ENCODE data around the gene ADGRG3. TPM values are rescaled to one million over a fixed set of nuclear protein-coding genes. Genes with fewer than 3 reads are reported as not detected.

Gene ADGRG3
- total and polyA plus RNA-seq, 2 experiments from 2014 or later: not detected

GRCh38 chr16:57706717-57707116 lies 38.6 kb downstream of the ADGRG3 start:
- no peak overlapping the region for H3K27ac ChIP-seq (ENCODE audit: low read depth)
- no peaks in the 10 kb centered on the region for H3K79me2 ChIP-seq (replicated peaks; ENCODE audit: insufficient read depth)
- no peak overlapping the region for H3K4me2 ChIP-seq
- ATAC-seq (no peak), DNase-seq (ENCODE audit: low spot score) (no peak)
- H4K20me1 ChIP-seq (replicated peaks; ENCODE audit: insufficient read depth): no peaks in the 10 kb centered on the region
- no peak overlapping the region for H3K4me3 ChIP-seq
- H3K27me3 ChIP-seq (ENCODE audit: insufficient read depth): no peaks in the 10 kb centered on the region
- Mint-ChIP-seq H3K4me3 (no peak overlapping the region), H3K27ac (no peak overlapping the region), H3K36me3 (ENCODE audit: low read depth) (no peaks in the 10 kb centered on the region), H3K4me1 (peaks cover 5% of the 10 kb centered on the region; the same call in 2 of the 3 replicates), H3K9me3 (peaks cover 3% of the 10 kb centered on the region; the same call in 2 of the 3 replicates), H3K27me3 (ENCODE audit: insufficient read depth, low read depth, poor library complexity) (peaks cover 6% of the 10 kb centered on the region)
- H3K9me2 ChIP-seq (ENCODE audit: insufficient read depth): no peaks in the 10 kb centered on the region
- TF ChIP-seq ZNF114 (CRISPR knock-in tag; IDR thresholded peaks at IDR 0.05): no peak
- H3K4me1 ChIP-seq (ENCODE audit: insufficient read depth): no peaks in the 10 kb centered on the region
- no peaks in the 10 kb centered on the region for H3K36me3 ChIP-seq (ENCODE audit: insufficient read depth)
- H2AFZ ChIP-seq: no peak overlapping the region
- no peaks in the 10 kb centered on the region for H3F3A ChIP-seq (replicated peaks; ENCODE audit: low read depth)

GRCh38 chr16:57707331-57707730 lies 39.2 kb downstream of the ADGRG3 start:
- Histone ChIP-seq H3K79me2 (replicated peaks; ENCODE audit: insufficient read depth) (no peaks in the 10 kb centered on the region), H3K4me3 (no peak overlapping the region), H4K20me1 (replicated peaks; ENCODE audit: insufficient read depth) (no peaks in the 10 kb centered on the region), H3K27me3 (ENCODE audit: insufficient read depth) (no peaks in the 10 kb centered on the region), H3K9me2 (ENCODE audit: insufficient read depth) (no peaks in the 10 kb centered on the region), H3K36me3 (ENCODE audit: insufficient read depth) (no peaks in the 10 kb centered on the region), H3K4me2 (no peak overlapping the region), H2AFZ (no peak overlapping the region), H3F3A (replicated peaks; ENCODE audit: low read depth) (no peaks in the 10 kb centered on the region), H3K4me1 (ENCODE audit: insufficient read depth) (no peaks in the 10 kb centered on the region), H3K27ac (ENCODE audit: low read depth) (no peak overlapping the region)
- peaks cover 3% of the 10 kb centered on the region; the same call in 2 of the 3 replicates for H3K9me3 Mint-ChIP-seq
- no peak overlapping the region for H3K27ac Mint-ChIP-seq
- peaks cover 5% of the 10 kb centered on the region; the same call in 2 of the 3 replicates for H3K4me1 Mint-ChIP-seq
- H3K36me3 Mint-ChIP-seq (ENCODE audit: low read depth): no peaks in the 10 kb centered on the region
- TF ChIP-seq CREB1 (CRISPR knock-in tag; IDR thresholded peaks at IDR 0.05; ENCODE audit: low read depth) (no peak), EZH2 (IDR thresholded peaks at IDR 0.05; ENCODE audit: low read depth, unreplicated experiment) (no peak), STAT1 (IDR thresholded peaks at IDR 0.05; ENCODE audit: unreplicated experiment) (no peak), ZNF114 (CRISPR knock-in tag; IDR thresholded peaks at IDR 0.05) (no peak), ZNF462 (CRISPR knock-in tag; IDR thresholded peaks at IDR 0.05) (no peak), EZH2phosphoT487 (IDR thresholded peaks at IDR 0.05; ENCODE audit: unreplicated experiment) (no peak), NANOG (IDR thresholded peaks at IDR 0.05; ENCODE audit: borderline replicate concordance) (no peak), POLR2AphosphoS5 (IDR thresholded peaks at IDR 0.05; ENCODE audit: low read depth) (no peak), REST (IDR thresholded peaks at IDR 0.05; ENCODE audit: unreplicated experiment) (no peak), ZNF331 (CRISPR knock-in tag; IDR thresholded peaks at IDR 0.05; ENCODE audit: low read depth) (no peak), CTCF (conservative IDR thresholded peaks at IDR 0.05; ENCODE audit: low read depth in 2 of 2) (no peak), JUNB (IDR thresholded peaks at IDR 0.05; ENCODE audit: unreplicated experiment) (no peak)
- H3K4me3 Mint-ChIP-seq: no peak overlapping the region
- DNase-seq (ENCODE audit: low spot score): no peak
- H3K27me3 Mint-ChIP-seq (ENCODE audit: insufficient read depth, low read depth, poor library complexity): peaks cover 5% of the 10 kb centered on the region
- ATAC-seq: no peak

Data from GM23338 (cell line).